GM12878 (cell line): Measurements from ENCODE around the gene CCNL2.

Source experiments
- CBFB ChIP-seq: IDR thresholded peaks from 2 replicates; pipeline ENCODE4 v1.6.1; 2016; ENCODE audit warnings: antibody characterized with exemption, low read depth
- DPF2 ChIP-seq: fragments of 450-650 bp; IDR thresholded peaks from 2 replicates; pipeline ENCODE4 v1.6.1; 2017; ENCODE audit warnings: mild to moderate bottlenecking
- EGR1 ChIP-seq, 2 experiments: IDR thresholded peaks; 1 replicate in 1 of 2; 2 replicates in 1 of 2; pipeline ENCODE4 v1.6.1; 2011 to 2012; ENCODE audit warnings: low read depth in 2 of 2, low read length in 2 of 2, borderline replicate concordance in 1 of 2, mild to moderate bottlenecking in 1 of 2, moderate library complexity in 1 of 2
- ETV6 ChIP-seq, 2 experiments: fragments of 450-650 bp in 1 of 2; IDR thresholded peaks in 1 of 2; conservative IDR thresholded peaks in 1 of 2; 2 replicates each; pipeline ENCODE4 v1.6.1; 2014; ENCODE audit warnings: antibody characterized with exemption in 1 of 2, borderline replicate concordance in 1 of 2, low read depth in 1 of 2, mild to moderate bottlenecking in 1 of 2, moderate library complexity in 1 of 2
- EZH2 ChIP-seq: IDR thresholded peaks from 2 replicates; pipeline ENCODE4 v1.6.1; 2012; ENCODE audit warnings: low read depth, mild to moderate bottlenecking, control low read depth, inconsistent platforms, low read length, borderline replicate concordance; ENCODE audit not compliant: control insufficient read depth
- HCFC1 ChIP-seq: fragments of 150-350 bp; IDR thresholded peaks from 2 replicates; pipeline ENCODE4 v1.6.1; 2014; ENCODE audit warnings: low read length
- JUND ChIP-seq: IDR thresholded peaks from 2 replicates; pipeline ENCODE4 v1.6.1; 2012; ENCODE audit warnings: low read depth, mild to moderate bottlenecking, low read length, improper control_type of control experiment, moderate library complexity
- POLR2AphosphoS5 ChIP-seq: IDR thresholded peaks from 2 replicates; pipeline ENCODE4 v1.6.1; 2011; ENCODE audit warnings: mild to moderate bottlenecking, low read length, inconsistent platforms
- RAD21 ChIP-seq: IDR thresholded peaks from 2 replicates; pipeline ENCODE4 v1.6.1; 2011; ENCODE audit warnings: mild to moderate bottlenecking, low read depth, low read length, moderate library complexity; ENCODE audit not compliant: insufficient read depth
- RFX5 ChIP-seq: IDR thresholded peaks from 2 replicates; pipeline ENCODE4 v1.6.1; 2011; ENCODE audit warnings: low read depth, low read length, improper control_type of control experiment
- TBL1XR1 ChIP-seq: IDR thresholded peaks from 2 replicates; pipeline ENCODE4 v1.6.1; 2012; ENCODE audit warnings: low read depth, low read length, improper control_type of control experiment
- ZNF207 ChIP-seq: fragments of 450-650 bp; IDR thresholded peaks from 2 replicates; pipeline ENCODE4 v1.6.1; 2014; ENCODE audit warnings: antibody characterized with exemption, mild to moderate bottlenecking, borderline replicate concordance
- TF ChIP-seq, protein P1 (sequence below), 3 experiments: IDR thresholded peaks in 2 of 3; conservative IDR thresholded peaks in 1 of 3; 2 replicates each; pipeline ENCODE4 v1.5.1; 2011; ENCODE audit warnings: low read depth in 3 of 3, low read length in 3 of 3, mild to moderate bottlenecking in 3 of 3, control low read depth in 2 of 3, moderate library complexity in 2 of 3, inconsistent platforms in 1 of 3, mixed read lengths in 1 of 3; ENCODE audit not compliant: control insufficient read depth in 2 of 3, insufficient read depth in 1 of 3; ENCODE audit errors: extremely low read depth in 1 of 3
- TF ChIP-seq, protein P2 (sequence below): IDR thresholded peaks from 2 replicates; pipeline ENCODE4 v1.6.1; 2012; ENCODE audit warnings: low read depth, low read length, improper control_type of control experiment

DNA sequence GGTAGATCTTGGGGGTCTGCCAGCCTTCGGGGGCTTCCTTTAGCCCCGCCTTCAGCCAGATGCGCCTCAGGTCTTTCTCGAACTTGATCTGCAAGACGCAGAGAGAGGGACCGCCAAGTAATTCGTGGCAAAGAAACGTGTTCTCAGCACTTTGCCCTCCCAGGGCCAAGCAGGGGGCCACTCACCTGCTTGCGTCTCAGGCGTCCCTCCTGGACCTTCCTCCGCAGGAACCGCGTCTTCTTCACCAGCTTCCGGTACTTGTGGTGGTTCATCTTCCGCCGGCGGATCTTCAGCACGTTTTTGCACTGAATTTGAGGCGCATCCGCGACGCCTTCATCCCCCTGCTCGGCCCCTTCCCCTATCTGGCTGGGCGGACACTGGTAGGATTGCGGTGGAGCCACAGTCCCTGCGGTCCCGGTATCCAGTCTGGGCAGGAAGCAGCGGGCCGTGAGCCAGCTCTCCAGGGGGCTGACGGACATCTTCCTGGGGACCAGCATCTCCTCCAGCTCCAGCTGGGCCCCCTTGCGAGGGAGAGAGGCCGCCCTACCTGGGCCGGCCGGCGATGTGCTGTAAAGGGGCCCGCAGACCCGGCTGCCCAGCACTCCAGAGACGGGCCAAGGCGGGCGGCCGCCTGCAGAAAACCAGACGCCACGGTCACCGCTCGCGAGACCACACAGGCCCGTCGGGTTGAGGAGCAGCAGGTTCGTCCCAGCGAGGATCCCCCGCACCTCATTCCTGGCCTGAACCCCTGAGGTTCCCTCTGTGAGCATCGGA lies 25.1 kb downstream of the CCNL2 start:
- TF ChIP-seq TBL1XR1 (no peak), POLR2AphosphoS5 (no peak), DPF2 (no peak), RAD21 (no peak), HCFC1 (no peak), JUND (no peak), ETV6 (conservative IDR thresholded peaks at IDR 0.05 in 1 of 2, IDR thresholded peaks at IDR 0.05 in 1 of 2; ENCODE audit: borderline replicate concordance in 1 of 2, low read depth in 1 of 2) (no peak), EGR1 (IDR thresholded peaks at IDR 0.05; ENCODE audit: borderline replicate concordance in 1 of 2, low read depth in 2 of 2, low read length in 2 of 2) (no peak), EZH2 (no peak), RFX5 (no peak), CBFB (no peak), ZNF207 (no peak)
- TF ChIP-seq, protein P1, sequence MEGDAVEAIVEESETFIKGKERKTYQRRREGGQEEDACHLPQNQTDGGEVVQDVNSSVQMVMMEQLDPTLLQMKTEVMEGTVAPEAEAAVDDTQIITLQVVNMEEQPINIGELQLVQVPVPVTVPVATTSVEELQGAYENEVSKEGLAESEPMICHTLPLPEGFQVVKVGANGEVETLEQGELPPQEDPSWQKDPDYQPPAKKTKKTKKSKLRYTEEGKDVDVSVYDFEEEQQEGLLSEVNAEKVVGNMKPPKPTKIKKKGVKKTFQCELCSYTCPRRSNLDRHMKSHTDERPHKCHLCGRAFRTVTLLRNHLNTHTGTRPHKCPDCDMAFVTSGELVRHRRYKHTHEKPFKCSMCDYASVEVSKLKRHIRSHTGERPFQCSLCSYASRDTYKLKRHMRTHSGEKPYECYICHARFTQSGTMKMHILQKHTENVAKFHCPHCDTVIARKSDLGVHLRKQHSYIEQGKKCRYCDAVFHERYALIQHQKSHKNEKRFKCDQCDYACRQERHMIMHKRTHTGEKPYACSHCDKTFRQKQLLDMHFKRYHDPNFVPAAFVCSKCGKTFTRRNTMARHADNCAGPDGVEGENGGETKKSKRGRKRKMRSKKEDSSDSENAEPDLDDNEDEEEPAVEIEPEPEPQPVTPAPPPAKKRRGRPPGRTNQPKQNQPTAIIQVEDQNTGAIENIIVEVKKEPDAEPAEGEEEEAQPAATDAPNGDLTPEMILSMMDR (IDR thresholded peaks at IDR 0.05 in 2 of 3, conservative IDR thresholded peaks at IDR 0.05 in 1 of 3; ENCODE audit: control insufficient read depth in 2 of 3, extremely low read depth in 1 of 3, insufficient read depth in 1 of 3, low read depth in 3 of 3, low read length in 3 of 3) = no peak
- TF ChIP-seq, protein P2, sequence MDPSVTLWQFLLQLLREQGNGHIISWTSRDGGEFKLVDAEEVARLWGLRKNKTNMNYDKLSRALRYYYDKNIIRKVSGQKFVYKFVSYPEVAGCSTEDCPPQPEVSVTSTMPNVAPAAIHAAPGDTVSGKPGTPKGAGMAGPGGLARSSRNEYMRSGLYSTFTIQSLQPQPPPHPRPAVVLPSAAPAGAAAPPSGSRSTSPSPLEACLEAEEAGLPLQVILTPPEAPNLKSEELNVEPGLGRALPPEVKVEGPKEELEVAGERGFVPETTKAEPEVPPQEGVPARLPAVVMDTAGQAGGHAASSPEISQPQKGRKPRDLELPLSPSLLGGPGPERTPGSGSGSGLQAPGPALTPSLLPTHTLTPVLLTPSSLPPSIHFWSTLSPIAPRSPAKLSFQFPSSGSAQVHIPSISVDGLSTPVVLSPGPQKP = no peak
